Measurements from ENCODE around the gene CDK12.

GRCh38 chr17:39563476-39563875 lies 102.2 kb downstream of the CDK12 start:
- no peak for TF ChIP-seq CTCF (IDR thresholded peaks at IDR 0.05)
- no peak for TF ChIP-seq POLR2A (IDR thresholded peaks at IDR 0.05)

Data from vagina (tissue), 2 donors.